Endothelial cell of umbilical vein (primary cell): Measurements from ENCODE around the gene NTRK2. TPM values are rescaled to one million over a fixed set of nuclear protein-coding genes. Genes with fewer than 3 reads are reported as not detected.

Experiments
- BruUV-seq: library from RNA; stranded (reverse); fragments of 400-500 nt; replicated peaks from 2 replicates; lab custom pipeline; 2021; lab: Mats Ljungman, UMichigan
- CTCF ChIA-PET: fragments of 300-600, 350-600 bp; sonication (Branson Sonifier 250); formaldehyde crosslinking; loops from one replicate; lab custom pipeline; 2021; ENCODE audit warnings: antibody characterized with exemption, inconsistent platforms; lab: Charles Lee
- POLR2A ChIA-PET: fragments of 300-600, 350-600 bp; sonication (Branson Sonifier 250); formaldehyde crosslinking; loops from one replicate; lab custom pipeline; 2021; ENCODE audit warnings: antibody characterized with exemption, inconsistent platforms; lab: Charles Lee
- DNase-seq: peaks from one replicate; pipeline ENCODE4 v3.0.0-alpha.2; 2011; ENCODE audit warnings: low read depth, low spot score
- FAIRE-seq: peaks from 2 replicates; lab custom pipeline; 2011; peaks lifted over from hg19 to GRCh38; lab: Jason Lieb, UNC
- H2AFZ ChIP-seq: 2 replicates; pipeline ENCODE4 v1.6.0; 2012; ENCODE audit warnings: low read depth, low read length, control low read depth, inconsistent platforms
- H3K27ac ChIP-seq: 2 replicates; pipeline ENCODE4 v1.5.1; 2011; ENCODE audit warnings: low read depth, mild to moderate bottlenecking, control low read depth, low read length, moderate library complexity; ENCODE audit not compliant: insufficient read depth
- H3K27me3 ChIP-seq, 2 experiments: 2 replicates each; pipeline versions ENCODE4 v1.6.0 to v1.6.1; 2011; ENCODE audit warnings: low read length in 2 of 2, mixed read lengths in 1 of 2; ENCODE audit not compliant: control insufficient read depth in 2 of 2, insufficient read depth in 2 of 2
- H3K36me3 ChIP-seq, 2 experiments: 2 replicates in 1 of 2; 3 replicates in 1 of 2; pipeline ENCODE4 v1.5.1; 2011; ENCODE audit warnings: low read length in 2 of 2, mild to moderate bottlenecking in 1 of 2, moderate library complexity in 1 of 2; ENCODE audit not compliant: control insufficient read depth in 2 of 2, insufficient read depth in 2 of 2; ENCODE audit errors: extremely low read depth in 1 of 2
- H3K4me1 ChIP-seq: 3 replicates; pipeline ENCODE4 v1.5.1; 2011; ENCODE audit warnings: mild to moderate bottlenecking, low read length; ENCODE audit not compliant: control insufficient read depth, insufficient read depth; ENCODE audit errors: extremely low read depth
- H3K4me2 ChIP-seq: 2 replicates; pipeline ENCODE4 v1.6.1; 2011; ENCODE audit warnings: low read length, control low read depth, mixed read lengths; ENCODE audit not compliant: insufficient read depth
- H3K4me3 ChIP-seq, 3 experiments: fragments of 200-600 bp in 1 of 3; sonication (generic), shearing (Covaris generic) in 1 of 3; replicated peaks in 1 of 3; 2 replicates each; pipeline ENCODE4 v1.5.1; 2011 to 2016; ENCODE audit warnings: control low read depth in 3 of 3, low read length in 3 of 3, mild to moderate bottlenecking in 2 of 3, inconsistent platforms in 1 of 3, low read depth in 1 of 3, moderate library complexity in 1 of 3; ENCODE audit not compliant: insufficient read depth in 1 of 3
- H3K79me2 ChIP-seq: 2 replicates; pipeline ENCODE4 v1.6.0; 2012; ENCODE audit warnings: low read length, inconsistent platforms; ENCODE audit not compliant: control insufficient read depth, insufficient read depth
- H3K9ac ChIP-seq: replicated peaks from 2 replicates; pipeline ENCODE3; 2011; ENCODE audit warnings: low read length, control low read depth; ENCODE audit not compliant: insufficient read depth; ENCODE audit errors: extremely low read depth
- H3K9me1 ChIP-seq: replicated peaks from 3 replicates; pipeline ENCODE4 v1.6.0; 2011; ENCODE audit warnings: mild to moderate bottlenecking, low read length; ENCODE audit not compliant: control insufficient read depth, insufficient read depth; ENCODE audit errors: extremely low read depth
- H3K9me3 ChIP-seq: replicated peaks from 2 replicates; pipeline ENCODE4 v1.5.1; 2012; ENCODE audit warnings: low read length, inconsistent platforms; ENCODE audit not compliant: control insufficient read depth, insufficient read depth
- H4K20me1 ChIP-seq: replicated peaks from 2 replicates; pipeline ENCODE3; 2011; ENCODE audit warnings: mild to moderate bottlenecking, low read length; ENCODE audit not compliant: control insufficient read depth, insufficient read depth; ENCODE audit errors: extremely low read depth
- CTCF ChIP-seq, 2 donors: IDR thresholded peaks; 1 replicate in 1 of 2; 2 replicates in 1 of 2; pipeline ENCODE4 v1.5.1; 2011; ENCODE audit warnings: low read length in 2 of 2, mild to moderate bottlenecking in 2 of 2, moderate library complexity in 2 of 2, control low read depth in 1 of 2, inconsistent platforms in 1 of 2, low read depth in 1 of 2; ENCODE audit not compliant: insufficient read depth in 1 of 2; ENCODE audit errors: extremely low read depth in 1 of 2
- EZH2 ChIP-seq: IDR thresholded peaks from 2 replicates; pipeline ENCODE4 v1.6.1; 2012; ENCODE audit warnings: borderline replicate concordance, low read depth, mild to moderate bottlenecking, moderate library complexity, low read length, inconsistent platforms; ENCODE audit not compliant: severe bottlenecking
- FOS ChIP-seq: IDR thresholded peaks from 2 replicates; pipeline ENCODE4 v1.6.1; 2011; ENCODE audit warnings: mild to moderate bottlenecking, low read length, moderate library complexity, borderline replicate concordance; ENCODE audit not compliant: insufficient read depth
- GATA2 ChIP-seq: IDR thresholded peaks from 2 replicates; pipeline ENCODE4 v1.7.0; 2011; ENCODE audit warnings: low read depth, mild to moderate bottlenecking, moderate library complexity, mixed read lengths, low read length; ENCODE audit not compliant: insufficient read length, insufficient read depth
- JUN ChIP-seq: IDR thresholded peaks from 2 replicates; pipeline ENCODE4 v1.6.1; 2011; ENCODE audit warnings: borderline replicate concordance, low read depth; ENCODE audit not compliant: insufficient read length, insufficient read depth
- MAX ChIP-seq: IDR thresholded peaks from 2 replicates; pipeline ENCODE4 v1.6.1; 2011; ENCODE audit not compliant: insufficient read depth, insufficient read length
- MYC ChIP-seq: IDR thresholded peaks from one replicate; pipeline ENCODE4 v1.6.1; 2011; ENCODE audit warnings: mild to moderate bottlenecking, low read depth, low read length
- POLR2A ChIP-seq: IDR thresholded peaks from 2 replicates; pipeline ENCODE4 v1.6.1; 2012; ENCODE audit warnings: low read depth, mild to moderate bottlenecking, control low read depth, low read length
- POLR2AphosphoS5 ChIP-seq: IDR thresholded peaks from 2 replicates; pipeline ENCODE4 v1.6.1; 2012; ENCODE audit warnings: low read depth, mild to moderate bottlenecking, control low read depth, low read length, moderate library complexity; ENCODE audit not compliant: insufficient read depth
- dilution Hi-C: fragments of 300-500 bp; cut with MboI; formaldehyde crosslinking; loops from one replicate; pipeline ENCODE4 v1.15.0; 2019; ENCODE audit warnings: low sequenced_read_pairs; ENCODE audit not compliant: extremely low pct_ligation_motif_present
- intact Hi-C: fragments of 100-400 bp; cut with micrococcal nuclease; formaldehyde crosslinking; loops from one replicate; pipeline ENCODE4 v1.10.0; 2022
- polyA plus RNA-seq, 4 experiments: library from polyadenylated mRNA; depleted of rRNA in 3 of 4; stranded (reverse) in 3 of 4; unstranded in 1 of 4; fragments of >200 nt; gene quantifications; 2 replicates each; pipeline versions ENCODE4 v1.2.1 to v1.2.3, GENCODE V29; 2011 to 2012; ENCODE audit warnings: missing spikeins in 1 of 4
- total RNA-seq: library from RNA; stranded (reverse); gene quantifications from 2 replicates; pipeline ENCODE4 v1.2.3, GENCODE V29; 2021

NTRK2 gene
- total and polyA plus RNA-seq, 2 donors (not counting 3 experiments of a cell fraction or from before 2014, with no cell fraction given): 0.01 to 0.13 TPM

- TF ChIP-seq POLR2AphosphoS5 (no peak), POLR2A (no peak), CTCF (IDR thresholded peaks at IDR 0.05; ENCODE audit: extremely low read depth in 1 of 2, insufficient read depth in 1 of 2, low read depth in 1 of 2, low read length in 2 of 2) (no peak), JUN (no peak), EZH2 (no peak), GATA2 (no peak), MAX (no peak), MYC (no peak), FOS (no peak)
- Histone ChIP-seq H3K4me2 (no peak overlapping the region), H3K9ac (no peak overlapping the region), H4K20me1 (no peaks in the 10 kb centered on the region), H3K27me3 (no peaks in the 10 kb centered on the region), H3K36me3 (no peaks in the 10 kb centered on the region), H3K4me1 (no peaks in the 10 kb centered on the region), H3K9me3 (no peaks in the 10 kb centered on the region), H3K79me2 (no peaks in the 10 kb centered on the region), H3K9me1 (no peaks in the 10 kb centered on the region), H2AFZ (no peak overlapping the region), H3K4me3 (no peak overlapping the region), H3K27ac (no peak overlapping the region)
- DNase-seq (no peak), FAIRE-seq (no peak)
- dilution Hi-C loops: no loop called here
- ChIA-PET CTCF (no interaction called here), POLR2A (no interaction called here)
- intact Hi-C loops: no loop called here
- no TSS peak for BruUV-seq
These were observed 384.5 kb downstream of the NTRK2 start for GRCh38 chr9:85054017-85054416.
